ENCODE results near the gene SLC4A3. TPM values are rescaled to one million over a fixed set of nuclear protein-coding genes. Genes with fewer than 3 reads are reported as not detected.

SLC4A3 gene
- total RNA-seq, 1 experiment from 2014 or later: 8.7 TPM

GRCh38 chr2:219658196-219658846 lies 30.9 kb downstream of the SLC4A3 start:
- no peak for DNase-seq (ENCODE audit: low spot score)
- peaks cover 24% of the 10 kb centered on the region for H3K27me3 Mint-ChIP-seq (ENCODE audit: low read depth)
- ATAC-seq: no peak
- CTCF ChIA-PET: interaction anchor here (1.4 kb wide), 1 partner anchor 16 kb away, joined by 6 read pairs; no protein-coding TSS in a partner anchor
- peaks cover 9% of the 10 kb centered on the region for H3K4me1 Mint-ChIP-seq
- TF ChIP-seq, protein P1, sequence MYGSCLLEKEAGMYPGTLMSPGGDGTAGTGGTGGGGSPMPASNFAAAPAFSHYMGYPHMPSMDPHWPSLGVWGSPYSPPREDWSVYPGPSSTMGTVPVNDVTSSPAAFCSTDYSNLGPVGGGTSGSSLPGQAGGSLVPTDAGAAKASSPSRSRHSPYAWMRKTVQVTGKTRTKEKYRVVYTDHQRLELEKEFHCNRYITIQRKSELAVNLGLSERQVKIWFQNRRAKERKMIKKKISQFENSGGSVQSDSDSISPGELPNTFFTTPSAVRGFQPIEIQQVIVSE (CRISPR knock-in tag; IDR thresholded peaks at IDR 0.05; ENCODE audit: borderline replicate concordance): no peak
- TF ChIP-seq SMAD3 (CRISPR knock-in tag; IDR thresholded peaks at IDR 0.05; ENCODE audit: borderline replicate concordance): no peak
- TF ChIP-seq PRRX2 (CRISPR knock-in tag; IDR thresholded peaks at IDR 0.05): no peak
- TF ChIP-seq, protein P2, sequence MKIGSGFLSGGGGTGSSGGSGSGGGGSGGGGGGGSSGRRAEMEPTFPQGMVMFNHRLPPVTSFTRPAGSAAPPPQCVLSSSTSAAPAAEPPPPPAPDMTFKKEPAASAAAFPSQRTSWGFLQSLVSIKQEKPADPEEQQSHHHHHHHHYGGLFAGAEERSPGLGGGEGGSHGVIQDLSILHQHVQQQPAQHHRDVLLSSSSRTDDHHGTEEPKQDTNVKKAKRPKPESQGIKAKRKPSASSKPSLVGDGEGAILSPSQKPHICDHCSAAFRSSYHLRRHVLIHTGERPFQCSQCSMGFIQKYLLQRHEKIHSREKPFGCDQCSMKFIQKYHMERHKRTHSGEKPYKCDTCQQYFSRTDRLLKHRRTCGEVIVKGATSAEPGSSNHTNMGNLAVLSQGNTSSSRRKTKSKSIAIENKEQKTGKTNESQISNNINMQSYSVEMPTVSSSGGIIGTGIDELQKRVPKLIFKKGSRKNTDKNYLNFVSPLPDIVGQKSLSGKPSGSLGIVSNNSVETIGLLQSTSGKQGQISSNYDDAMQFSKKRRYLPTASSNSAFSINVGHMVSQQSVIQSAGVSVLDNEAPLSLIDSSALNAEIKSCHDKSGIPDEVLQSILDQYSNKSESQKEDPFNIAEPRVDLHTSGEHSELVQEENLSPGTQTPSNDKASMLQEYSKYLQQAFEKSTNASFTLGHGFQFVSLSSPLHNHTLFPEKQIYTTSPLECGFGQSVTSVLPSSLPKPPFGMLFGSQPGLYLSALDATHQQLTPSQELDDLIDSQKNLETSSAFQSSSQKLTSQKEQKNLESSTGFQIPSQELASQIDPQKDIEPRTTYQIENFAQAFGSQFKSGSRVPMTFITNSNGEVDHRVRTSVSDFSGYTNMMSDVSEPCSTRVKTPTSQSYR (CRISPR knock-in tag; IDR thresholded peaks at IDR 0.05): no peak
- TF ChIP-seq FOXK1 (CRISPR knock-in tag; IDR thresholded peaks at IDR 0.05): no peak
- TF ChIP-seq ZNF138 (CRISPR knock-in tag; conservative IDR thresholded peaks at IDR 0.05): no peak
- no peak for TF ChIP-seq MYBL2 (CRISPR knock-in tag; IDR thresholded peaks at IDR 0.05)
- no peak for TF ChIP-seq CREB1 (CRISPR knock-in tag; IDR thresholded peaks at IDR 0.05)
- peaks cover 43% of the 10 kb centered on the region for H3K9me3 Mint-ChIP-seq
- POLR2A ChIA-PET: no interaction called here
- H3K4me3 Mint-ChIP-seq: no peak overlapping the region
- no peak overlapping the region for H3K27ac Mint-ChIP-seq
- H3K36me3 Mint-ChIP-seq: peaks cover 14% of the 10 kb centered on the region

DNA sequence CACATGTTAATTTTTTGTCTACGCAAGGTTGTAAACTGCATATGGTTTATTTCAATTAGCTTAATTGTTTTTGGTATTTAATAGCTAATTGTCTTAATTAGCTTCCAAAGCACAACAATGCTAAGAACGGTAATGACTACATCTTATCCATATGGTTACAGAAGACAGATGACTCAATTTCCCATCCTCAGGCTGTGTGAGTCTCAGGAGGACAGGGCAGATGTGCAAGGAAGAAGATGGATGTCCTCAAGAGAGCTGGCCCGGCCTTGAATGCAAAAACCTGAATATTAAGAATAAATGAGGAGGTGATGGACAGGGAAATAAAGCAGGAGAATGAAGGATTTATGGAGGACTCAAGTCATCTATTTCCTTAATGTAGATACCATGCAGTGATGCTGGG lies 31.4 kb downstream of the SLC4A3 start:
- DNase-seq (ENCODE audit: low spot score) (no peak), ATAC-seq (no peak)
- CTCF ChIA-PET: no interaction called here
- Mint-ChIP-seq H3K9me3 (peaks cover 47% of the 10 kb centered on the region), H3K27ac (no peak overlapping the region), H3K4me1 (peaks cover 14% of the 10 kb centered on the region), H3K27me3 (ENCODE audit: low read depth) (peaks cover 24% of the 10 kb centered on the region), H3K4me3 (no peak overlapping the region), H3K36me3 (peaks cover 14% of the 10 kb centered on the region)
- TF ChIP-seq ZNF671 (CRISPR knock-in tag; IDR thresholded peaks at IDR 0.05) (no peak), PRRX2 (CRISPR knock-in tag; IDR thresholded peaks at IDR 0.05) (no peak), ESRRA (CRISPR knock-in tag; IDR thresholded peaks at IDR 0.05; ENCODE audit: borderline replicate concordance) (no peak), NFE2L1 (CRISPR knock-in tag; IDR thresholded peaks at IDR 0.05) (no peak), SOX15 (CRISPR knock-in tag; IDR thresholded peaks at IDR 0.05) (no peak), KAT7 (CRISPR knock-in tag; IDR thresholded peaks at IDR 0.05; ENCODE audit: borderline replicate concordance) (no peak), STAT6 (CRISPR knock-in tag; conservative IDR thresholded peaks at IDR 0.05; ENCODE audit: low read depth) (no peak), MYBL2 (CRISPR knock-in tag; IDR thresholded peaks at IDR 0.05) (no peak), ATF3 (CRISPR knock-in tag; conservative IDR thresholded peaks at IDR 0.05) (no peak), ZNF512 (CRISPR knock-in tag; IDR thresholded peaks at IDR 0.05; ENCODE audit: borderline replicate concordance) (no peak), ZBTB21 (CRISPR knock-in tag; IDR thresholded peaks at IDR 0.05; ENCODE audit: borderline replicate concordance) (no peak), USF2 (CRISPR knock-in tag; IDR thresholded peaks at IDR 0.05) (no peak), ZNF232 (CRISPR knock-in tag; IDR thresholded peaks at IDR 0.05) (no peak), JUN (CRISPR knock-in tag; IDR thresholded peaks at IDR 0.05) (no peak), SMAD3 (CRISPR knock-in tag; IDR thresholded peaks at IDR 0.05; ENCODE audit: borderline replicate concordance) (no peak), TEAD4 (CRISPR knock-in tag; IDR thresholded peaks at IDR 0.05) (no peak)
- TF ChIP-seq, protein P2 (CRISPR knock-in tag; IDR thresholded peaks at IDR 0.05): no peak
- TF ChIP-seq, protein P1 (CRISPR knock-in tag; IDR thresholded peaks at IDR 0.05; ENCODE audit: borderline replicate concordance): no peak
- POLR2A ChIA-PET: no interaction called here
